Stimulated activated CD4-positive, alpha-beta T cell treated with anti-CD3 and anti-CD28 coated beads, TNF-alpha, amount 100 ng/mL, for 1 hour (primary cell): ENCODE results near the gene H6PD.

Experiments
- DNase-seq, 3 donors: peaks; one replicate each; pipeline ENCODE4 v3.0.0-alpha.2; 2020; ENCODE audit warnings: low read depth in 3 of 3, low spot score in 1 of 3

The H6PD gene

DNA sequence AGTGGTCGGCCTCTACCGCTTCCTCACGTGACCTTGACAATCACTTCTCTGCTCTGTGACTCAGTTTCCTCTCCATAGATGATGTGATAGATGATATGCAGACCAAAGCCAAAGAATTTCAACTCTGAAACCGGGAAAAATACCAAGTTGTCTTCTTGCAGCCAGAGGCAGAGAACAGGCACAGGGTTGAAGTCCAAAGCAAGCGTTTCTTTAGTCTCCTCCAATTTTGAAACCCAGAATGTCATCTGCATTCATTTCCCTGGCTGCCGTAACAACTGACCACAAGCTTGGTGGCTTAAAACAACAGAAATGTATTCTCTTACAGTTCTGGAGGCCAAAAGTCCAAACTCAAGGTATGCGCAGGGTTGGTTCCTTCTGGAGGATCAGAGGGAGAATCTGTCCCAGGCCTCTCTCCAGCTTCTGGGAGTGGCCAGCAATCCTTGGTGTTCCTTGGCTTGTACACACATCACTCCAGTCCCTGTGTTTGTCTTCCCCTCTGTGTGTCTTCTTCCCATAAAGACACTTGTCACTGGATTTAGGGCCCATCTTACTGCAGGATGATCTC, 30.3 kb upstream of the H6PD start:
- DNase-seq, result no peak

DNA sequence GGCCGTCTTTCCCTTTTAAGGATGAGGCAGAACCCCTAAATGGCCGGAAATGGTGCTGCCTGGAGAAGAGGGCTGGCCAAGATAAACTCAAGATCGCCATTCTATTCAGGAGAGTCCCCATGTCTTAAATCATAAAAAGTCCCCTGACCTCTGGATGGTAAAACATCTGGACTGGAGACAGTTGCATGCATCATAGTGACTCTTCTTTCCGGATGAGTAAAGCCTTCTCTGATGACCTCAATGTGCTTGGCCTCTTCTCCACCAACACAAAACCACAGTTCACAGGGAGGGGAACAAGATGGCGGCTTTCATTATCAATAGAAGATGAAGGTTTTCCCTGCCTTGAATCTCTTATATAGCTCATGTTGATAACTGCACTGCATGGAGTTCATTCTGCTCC, 27.5 kb upstream of the H6PD start:
- no peak for DNase-seq

DNA sequence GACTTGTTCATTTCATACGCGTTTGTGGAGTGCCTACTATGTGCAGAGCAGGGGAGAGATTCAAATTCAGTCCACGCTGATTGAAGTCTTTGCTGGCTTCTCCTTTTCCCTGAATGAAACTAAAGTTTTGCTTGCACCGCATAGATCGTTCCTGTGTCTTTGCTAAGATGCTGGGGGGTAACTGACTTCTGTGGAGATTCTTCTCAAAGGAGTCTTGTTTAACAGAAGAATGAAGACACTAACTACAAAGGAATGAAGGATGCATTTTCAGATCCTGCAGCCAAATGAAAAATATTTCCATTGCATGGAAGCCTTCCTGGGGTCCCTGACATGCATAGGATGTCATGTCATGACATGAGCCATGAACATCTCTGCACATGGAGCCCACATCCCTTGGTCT, 26.9 kb upstream of the H6PD start:
- no peak for DNase-seq

DNA sequence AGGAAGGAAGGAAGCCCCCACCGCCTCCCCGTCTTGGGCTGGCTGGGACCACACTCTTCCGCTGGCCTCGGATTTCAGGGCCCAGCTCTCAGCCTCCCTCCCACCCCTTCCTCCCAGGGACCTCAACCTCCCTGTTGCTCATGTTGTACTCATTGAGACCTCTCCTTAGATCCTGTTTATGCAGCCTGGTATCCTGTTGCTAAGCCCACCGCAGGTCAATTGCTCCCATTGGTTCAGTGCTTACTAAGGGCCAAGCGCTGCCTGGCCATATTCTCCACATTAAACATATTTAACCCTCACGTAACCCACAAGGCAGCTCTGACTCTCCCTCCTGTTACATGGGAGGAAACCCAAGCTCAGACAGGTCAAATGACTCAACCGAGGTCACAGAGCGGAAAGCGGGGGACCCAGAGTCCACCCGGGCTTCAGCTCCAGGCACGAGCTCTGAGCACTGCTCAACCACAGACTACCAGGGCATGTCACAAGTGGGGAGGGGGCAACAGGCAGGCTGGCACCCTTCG, 23.2 kb upstream of the H6PD start:
- no peak for DNase-seq

DNA sequence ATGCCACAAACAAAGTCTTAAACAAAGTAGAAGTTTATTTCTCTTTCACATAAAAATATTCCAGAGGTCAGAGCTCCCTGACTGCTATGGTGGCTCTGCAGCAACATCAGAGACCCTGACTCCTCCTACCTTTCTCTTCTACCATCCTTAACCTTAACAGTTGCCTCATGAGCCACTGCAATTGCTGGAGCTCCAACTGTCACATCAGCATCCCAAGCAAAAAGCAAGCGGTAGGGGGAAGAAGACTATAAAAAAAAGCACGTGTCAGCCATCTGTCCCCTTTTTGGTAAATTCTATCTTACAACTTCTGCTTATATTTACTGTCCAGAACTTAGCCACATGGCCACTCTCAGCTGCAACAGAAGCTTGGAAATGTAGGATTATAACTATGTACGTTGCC, 21.8 kb upstream of the H6PD start:
- no peak for DNase-seq

DNA sequence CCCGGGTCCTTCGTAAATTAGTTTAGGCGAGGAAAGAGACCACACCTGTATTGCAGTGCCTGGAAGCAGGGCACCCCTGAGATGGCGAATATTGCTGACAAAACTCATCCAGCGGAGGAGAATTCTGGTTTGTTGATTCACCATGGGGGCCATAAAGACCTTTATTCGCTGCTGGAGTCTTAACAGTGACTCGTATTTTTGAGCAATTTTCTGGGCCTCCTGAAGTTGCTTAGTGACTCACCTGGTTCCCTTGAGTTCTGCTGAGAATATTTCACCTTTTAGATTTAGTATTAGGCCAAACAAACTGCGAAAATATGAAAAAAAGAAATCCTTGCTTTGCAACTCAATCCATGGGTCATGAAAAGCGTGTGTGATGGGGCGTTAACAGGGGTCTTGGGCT, 20.6 kb upstream of the H6PD start:
- DNase-seq, result no peak

DNA sequence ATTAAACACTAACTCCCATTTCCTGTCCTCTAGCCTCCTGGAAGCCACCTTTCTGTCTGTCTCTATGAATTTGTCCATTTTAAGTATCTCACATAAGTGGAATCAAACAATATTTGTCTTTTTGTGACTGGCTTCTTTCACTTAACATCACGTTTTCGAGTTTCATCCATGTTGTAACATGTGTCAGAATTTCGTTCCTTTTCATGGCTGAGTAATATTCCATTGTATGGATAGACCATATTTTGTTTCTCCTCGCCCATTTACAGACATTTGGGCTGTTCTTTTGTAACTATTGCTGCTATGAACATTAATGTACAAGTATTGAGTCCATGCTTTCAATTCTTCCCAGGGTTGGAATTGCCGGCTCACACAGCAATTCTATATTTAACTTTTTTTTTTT, 15.7 kb upstream of the H6PD start:
- no peak for DNase-seq

DNA sequence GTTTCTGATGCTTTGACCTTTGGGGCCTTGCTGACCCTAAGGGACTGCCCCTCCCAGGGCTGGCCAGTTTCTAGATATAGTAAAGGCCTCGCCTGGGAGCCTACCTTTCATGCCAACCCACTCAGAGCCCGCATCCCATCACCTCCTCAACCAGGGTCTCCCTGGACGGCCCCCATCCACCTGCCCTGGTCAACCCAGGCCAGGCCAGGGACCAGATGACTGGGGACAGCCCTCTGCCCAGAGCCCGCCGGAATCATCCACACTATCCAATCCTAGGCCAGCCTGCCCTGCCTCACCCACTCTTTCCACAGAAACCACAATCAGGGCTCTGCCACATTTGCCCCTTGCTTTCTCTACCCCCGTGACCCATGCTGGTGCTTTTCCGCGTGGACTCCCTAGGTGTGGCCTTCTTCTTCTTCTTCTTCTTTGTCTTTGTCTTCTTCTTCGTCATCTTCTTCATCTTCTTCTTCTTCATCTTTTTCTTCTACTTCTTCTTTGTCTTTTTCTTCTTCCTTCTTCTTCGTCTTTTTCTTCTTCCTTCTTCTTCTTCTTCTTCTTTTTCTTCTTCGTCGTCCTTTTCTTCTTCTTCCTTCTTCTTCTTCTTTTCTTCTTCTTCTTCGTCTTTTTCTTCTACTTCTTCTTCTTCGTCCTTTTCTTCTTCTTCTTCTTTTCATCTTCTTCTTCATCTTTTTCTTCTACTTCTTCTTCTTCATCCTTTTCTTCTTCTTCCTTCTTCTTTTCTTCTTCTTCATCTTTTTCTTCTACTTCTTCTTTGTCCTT, 11.5 kb upstream of the H6PD start:
- DNase-seq, result no peak

DNA sequence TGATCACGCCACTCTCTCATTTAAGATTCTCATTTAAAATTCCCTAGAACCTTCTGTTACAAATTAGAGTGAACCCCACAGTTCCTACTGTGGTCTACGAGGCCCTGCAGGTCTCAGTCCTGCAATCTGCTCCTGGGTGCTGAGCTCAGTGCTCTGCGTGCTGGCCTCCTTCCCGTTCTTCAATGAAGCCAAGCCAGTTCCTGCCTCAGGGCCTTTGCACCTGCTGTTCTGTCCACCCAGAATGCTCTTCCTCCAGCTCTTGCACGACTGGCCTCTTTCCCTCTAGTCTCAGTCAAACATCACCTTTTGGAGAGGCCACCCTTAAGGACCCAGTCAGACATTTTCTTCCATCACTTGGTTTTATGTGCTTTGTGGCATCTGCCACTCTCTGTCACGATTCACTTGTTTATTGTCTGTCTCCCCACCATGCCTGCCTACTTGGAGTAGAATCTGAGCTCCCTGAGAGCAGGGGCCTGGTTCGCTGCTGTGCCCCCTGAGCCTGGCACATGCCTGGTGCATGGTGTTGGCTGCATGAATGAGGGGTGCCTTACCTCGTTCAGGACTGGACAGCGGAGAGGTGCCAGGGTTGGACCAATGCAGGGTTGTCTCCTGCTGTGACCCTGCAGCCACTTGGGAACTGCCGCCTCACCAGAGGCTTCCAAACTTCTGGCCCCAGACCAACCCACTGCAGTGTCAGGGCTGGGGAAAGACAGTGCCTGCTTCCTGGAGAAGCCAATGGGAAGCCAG, 9.7 kb upstream of the H6PD start:
- no peak for DNase-seq

DNA sequence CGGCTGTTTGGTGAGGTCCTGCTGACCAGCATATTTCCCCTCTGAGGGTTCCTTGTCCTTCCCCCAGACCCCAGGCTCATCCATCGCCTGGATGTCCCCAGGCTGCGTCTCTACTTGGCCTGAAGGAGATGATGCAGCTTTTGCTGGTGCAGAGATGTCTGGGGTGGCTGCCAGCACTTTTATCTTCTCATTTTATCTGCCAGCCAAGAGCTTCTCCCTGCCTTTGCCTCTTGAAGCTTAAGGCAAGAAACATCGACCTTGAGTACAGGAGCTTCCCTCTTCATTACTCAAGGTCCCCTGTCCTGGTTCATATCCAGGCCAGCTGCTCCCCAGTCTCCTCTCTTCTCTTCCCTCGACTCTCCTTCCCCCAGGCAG, 9.2 kb upstream of the H6PD start:
- DNase-seq, result no peak

DNA sequence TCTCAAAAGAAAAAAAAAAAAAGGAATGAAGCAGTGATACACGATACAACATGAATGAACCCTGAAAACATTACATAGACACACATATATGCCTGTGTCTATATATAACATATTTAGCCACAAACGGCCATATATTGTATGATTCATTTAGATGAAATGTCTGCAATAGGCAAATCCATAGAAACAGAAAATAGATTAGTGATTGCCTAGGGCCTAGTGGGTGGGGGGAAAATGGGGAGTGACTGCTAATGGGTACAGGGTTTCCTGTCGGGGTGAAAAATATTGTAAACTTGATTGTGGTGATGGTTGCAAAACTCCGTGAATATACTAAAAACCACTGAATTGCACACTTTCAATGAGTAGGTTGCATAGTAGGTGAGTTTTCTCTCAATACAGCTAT, 6.0 kb upstream of the H6PD start:
- no peak for DNase-seq

DNA sequence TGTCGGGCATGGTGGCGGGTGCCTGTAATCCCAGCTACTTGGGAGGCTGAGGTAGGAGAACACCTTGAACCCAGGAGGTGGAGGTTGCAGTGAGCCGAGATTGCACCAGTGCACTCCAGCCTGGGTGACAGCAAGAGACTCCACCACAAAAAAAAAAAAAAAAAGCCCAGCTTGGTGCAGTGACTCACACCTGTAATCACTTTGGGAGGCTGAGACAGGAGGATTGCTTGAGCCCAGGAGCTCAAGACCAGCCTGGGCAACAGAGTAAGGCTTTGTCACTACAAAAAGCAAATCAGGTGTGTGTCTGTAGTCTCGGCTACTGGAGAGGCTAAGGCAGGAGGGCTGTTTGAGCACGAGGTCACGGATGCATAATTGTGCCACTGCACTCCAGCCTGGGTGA, 5.0 kb upstream of the H6PD start:
- DNase-seq, result no peak

DNA sequence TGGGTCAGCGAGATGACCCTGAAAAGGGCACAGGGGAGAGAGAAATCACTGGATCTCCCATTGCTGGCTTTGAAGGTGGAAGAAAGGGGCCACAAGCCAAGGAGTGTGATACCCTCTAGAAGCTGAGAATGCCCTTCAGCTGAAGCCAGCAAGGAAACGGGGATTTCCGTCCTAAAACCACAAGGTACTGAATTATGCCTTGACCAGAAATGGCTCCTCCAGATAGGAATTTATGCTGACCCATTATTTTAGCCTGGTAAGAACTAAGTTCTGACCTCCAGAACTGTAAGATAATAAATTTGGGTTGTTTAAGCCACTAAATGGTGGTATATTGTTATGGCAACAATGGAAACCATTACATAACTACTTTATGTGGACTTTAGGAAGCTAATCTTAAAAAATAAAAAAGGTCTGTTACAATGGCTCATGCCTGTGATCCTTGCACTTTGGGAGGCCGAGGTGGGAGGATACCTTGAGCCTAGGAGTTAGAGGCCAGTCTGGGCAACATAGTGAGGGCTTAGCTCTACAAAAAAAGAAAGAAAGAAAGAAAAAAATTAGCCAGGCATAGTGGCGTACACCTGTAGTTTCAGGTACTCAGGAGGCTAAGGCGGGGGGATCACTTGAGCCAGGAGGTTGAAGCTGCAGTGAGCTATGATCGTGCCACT, 3.6 kb upstream of the H6PD start:
- DNase-seq, result no peak

DNA sequence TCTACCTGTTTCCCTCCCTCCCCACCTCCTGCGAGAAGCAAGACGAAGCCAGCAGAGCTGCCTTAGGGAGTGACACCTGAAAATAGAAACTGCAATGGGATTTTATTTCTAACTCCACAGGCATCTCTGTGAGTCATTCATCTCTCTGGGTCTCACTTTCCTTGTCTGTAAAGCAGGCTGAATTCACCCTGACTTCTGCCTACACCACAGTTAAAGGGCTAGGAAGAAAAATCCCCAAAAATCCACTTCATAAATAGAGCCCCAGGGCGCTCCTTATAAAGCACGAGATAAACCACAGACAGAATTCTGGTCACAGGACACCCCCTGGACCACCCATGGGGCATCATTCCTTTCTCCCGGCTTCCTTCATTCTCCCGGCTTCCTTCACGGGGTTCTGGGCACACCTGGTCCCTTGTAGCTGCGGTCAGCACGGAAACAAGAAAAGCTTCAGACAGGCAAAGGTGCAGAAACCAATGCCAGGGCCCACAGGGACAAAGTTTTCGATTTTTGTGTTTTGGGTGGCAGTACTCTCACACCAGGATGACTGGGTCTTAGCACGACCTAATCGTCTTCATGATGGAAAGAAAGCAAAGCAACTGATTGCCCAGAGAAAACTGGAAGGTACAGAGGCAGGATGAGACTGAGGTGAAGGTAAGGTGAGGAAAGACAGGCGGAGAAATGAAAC, 2.8 kb upstream of the H6PD start:
- DNase-seq, result no peak

DNA sequence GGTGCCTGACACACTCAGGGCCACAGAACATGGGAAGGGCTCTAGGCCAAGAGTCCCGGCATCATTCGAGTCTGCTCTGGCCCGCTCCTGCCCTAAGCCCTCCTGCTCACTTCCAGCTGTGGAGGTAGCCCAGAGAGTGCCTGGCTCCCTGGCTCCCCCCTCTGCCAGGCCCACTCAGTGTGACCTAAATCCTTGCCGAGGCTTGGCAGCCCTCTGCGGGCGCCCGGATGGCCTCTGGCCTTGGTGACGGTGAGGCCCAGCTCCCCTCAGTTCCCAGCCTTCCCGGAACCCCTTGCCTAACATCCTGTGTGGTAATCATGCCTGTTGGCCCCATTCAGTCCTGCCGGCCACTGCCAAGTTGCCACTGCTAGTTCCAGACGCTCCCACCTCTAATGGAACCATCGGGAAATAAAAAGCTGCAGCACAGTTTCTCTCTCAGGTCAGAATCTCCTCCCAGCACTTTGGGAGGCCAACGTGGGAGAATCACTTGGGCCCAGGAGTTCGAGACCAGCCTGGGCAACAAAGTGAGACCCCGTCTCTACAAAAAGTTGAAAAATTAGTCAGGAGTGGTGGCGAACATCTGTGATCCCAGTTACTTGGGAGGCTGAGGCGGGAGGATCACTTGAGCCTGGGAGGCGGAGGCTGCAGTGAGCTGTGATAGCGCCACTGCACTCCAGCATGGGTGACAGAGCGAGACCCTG, 1.2 kb upstream of the H6PD start:
- no peak for DNase-seq

DNA sequence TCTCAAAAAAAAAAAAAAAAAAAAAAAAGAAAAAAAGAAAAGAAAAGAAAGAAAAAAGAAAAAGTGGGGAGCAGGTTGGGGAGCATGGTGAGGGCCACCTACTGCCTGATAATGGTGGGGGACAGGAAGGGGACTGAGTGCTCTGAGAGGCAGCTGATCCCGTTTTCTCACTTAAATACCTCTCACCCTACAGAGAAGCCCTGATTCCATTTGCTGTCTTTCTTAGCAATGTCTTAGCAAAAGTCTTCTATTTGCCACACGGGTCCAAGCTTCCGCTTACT, 692 bp upstream of the H6PD start:
- DNase-seq, result no peak

DNA sequence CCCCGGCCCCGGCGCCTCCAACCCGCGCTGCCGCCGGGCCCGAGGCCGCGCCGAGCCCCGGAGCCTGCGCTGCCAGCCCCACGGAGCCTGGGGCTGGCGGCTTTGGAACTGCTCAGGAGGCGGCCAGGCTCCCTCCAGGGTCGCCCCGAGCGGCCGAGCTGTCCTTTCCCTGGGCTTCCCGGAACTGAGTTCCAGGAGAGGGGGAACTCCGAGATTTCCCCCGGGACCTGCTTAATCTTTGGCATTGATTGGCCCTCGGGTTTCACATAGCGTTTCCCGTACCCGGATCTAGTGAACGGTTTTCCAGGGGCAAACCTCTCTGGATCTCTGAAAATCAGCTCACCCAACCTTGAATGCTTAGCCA, 504 bp downstream of the H6PD start:
- DNase-seq, result no peak

DNA sequence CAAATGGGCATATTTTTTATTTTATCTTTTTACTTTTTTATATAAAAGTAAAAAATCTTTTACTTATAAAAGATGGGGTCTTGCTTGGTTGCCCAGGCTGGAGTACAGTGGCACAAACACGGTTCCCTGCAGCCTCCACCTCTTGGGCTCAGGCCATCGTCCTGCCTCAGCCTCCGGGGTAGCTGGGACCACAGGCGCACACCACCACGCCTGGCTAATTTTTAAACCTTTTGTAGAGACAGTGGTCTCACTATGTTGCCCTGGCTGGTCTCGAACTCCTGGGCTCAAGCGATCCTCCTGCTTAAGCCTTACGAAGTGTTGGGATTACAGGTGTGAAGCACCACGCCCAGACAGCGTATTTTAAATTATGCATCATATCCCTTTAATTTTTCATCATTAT, 986 bp downstream of the H6PD start:
- no peak for DNase-seq

DNA sequence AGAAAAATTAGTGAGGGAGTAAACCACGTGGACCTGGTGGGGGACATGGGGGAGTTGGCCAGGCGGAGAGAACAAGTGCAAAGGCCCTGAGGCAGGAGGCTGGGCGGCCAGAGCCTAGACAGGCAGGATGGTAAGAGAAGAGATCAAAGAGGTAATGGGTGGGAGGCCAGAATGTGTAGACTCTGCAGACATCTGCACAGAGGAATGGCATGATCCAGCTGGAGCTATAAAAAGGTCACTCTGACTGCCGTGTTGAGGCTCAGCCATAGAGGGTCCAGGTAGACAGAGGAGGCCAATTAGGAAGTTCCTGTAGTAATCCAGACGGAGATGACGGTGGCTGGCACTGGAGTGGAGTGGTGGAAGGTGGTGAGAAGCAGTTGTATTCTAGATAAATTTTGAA, 3.6 kb downstream of the H6PD start:
- DNase-seq, result no peak

DNA sequence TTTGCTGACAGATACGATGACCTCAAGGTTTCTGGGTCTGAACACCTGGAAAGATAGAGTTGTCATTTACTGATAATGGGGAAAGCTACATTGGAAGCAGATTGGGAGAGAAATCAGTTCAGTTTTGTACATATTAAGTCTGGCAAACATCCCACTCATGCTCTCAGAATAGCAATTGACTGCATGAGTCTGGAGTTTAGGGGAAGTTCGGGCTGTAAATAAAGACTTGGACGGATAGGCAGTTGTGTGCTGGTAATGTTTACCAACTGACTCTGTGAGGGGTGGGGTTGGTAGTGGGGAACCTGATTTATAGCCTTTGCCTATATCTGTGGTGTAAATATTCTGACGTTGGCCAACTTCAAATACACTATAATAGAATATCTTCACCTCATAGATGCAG, 4.0 kb downstream of the H6PD start:
- no peak for DNase-seq
